Measurements from ENCODE around the gene TMEM120B.

The TMEM120B gene

DNA sequence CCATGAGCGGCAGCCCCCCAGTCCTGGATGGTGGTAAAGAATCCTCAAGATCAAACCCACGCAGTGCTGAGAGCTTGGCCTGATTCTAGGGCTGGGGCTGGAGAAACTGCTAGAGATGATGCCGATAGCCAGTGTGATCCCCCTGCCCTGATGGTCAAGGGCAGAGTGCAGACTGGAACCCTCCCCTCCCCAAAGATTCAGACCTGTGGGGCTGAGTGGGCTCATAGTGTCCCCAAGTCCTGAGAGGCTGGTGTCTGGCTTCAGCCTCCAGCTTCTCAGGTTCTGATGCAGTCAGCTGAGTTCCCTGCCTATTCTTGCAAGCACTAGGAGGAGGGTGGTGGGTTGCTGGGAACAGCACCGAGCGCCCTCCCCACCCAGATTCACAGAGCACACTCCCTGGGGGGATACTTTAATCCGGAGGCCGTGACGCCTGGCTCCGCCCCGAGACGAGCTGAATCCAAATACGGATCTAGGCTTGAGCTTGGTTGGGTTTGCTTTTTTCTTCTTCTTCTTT is 69.0 kb downstream of the TMEM120B start:
- H3K9ac ChIP-seq (ENCODE audit: low read length) = peak overlapping the region; percentile 16; the same call in 1 of the 2 replicates
- H3K36me3 ChIP-seq (ENCODE audit: insufficient read depth, low read length) = peaks cover 21% of the 10 kb centered on the region; the same call in 1 of the 2 replicates
- H3K9me3 ChIP-seq (ENCODE audit: low read length) = no peaks in the 10 kb centered on the region
- H4K20me1 ChIP-seq (ENCODE audit: insufficient read depth, low read length) = no peaks in the 10 kb centered on the region
- peak overlapping the region; percentile 23 for H3K4me2 ChIP-seq (ENCODE audit: low read length)
- H3K27me3 ChIP-seq (ENCODE audit: insufficient read depth, low read length) = no peaks in the 10 kb centered on the region
- peak overlapping the region; percentile 78 for H3K27ac ChIP-seq (ENCODE audit: low read depth, low read length, poor library complexity, severe bottlenecking)
- H3F3A ChIP-seq (ENCODE audit: insufficient read depth, low read length) = no peaks in the 10 kb centered on the region
- no peaks in the 10 kb centered on the region for H3K79me2 ChIP-seq (ENCODE audit: insufficient read depth, low read length)
- peaks cover 32% of the 10 kb centered on the region for H3K4me1 ChIP-seq (ENCODE audit: insufficient read depth, low read length, severe bottlenecking)
- no peak overlapping the region for H3K4me3 ChIP-seq (ENCODE audit: low read depth, low read length, poor library complexity, severe bottlenecking)
- H3K9me2 ChIP-seq (ENCODE audit: low read depth, low read length) = no peaks in the 10 kb centered on the region
- TF ChIP-seq EZH2 (IDR thresholded peaks at IDR 0.05; ENCODE audit: borderline replicate concordance, low read length) = no peak
- TF ChIP-seq, protein P1, sequence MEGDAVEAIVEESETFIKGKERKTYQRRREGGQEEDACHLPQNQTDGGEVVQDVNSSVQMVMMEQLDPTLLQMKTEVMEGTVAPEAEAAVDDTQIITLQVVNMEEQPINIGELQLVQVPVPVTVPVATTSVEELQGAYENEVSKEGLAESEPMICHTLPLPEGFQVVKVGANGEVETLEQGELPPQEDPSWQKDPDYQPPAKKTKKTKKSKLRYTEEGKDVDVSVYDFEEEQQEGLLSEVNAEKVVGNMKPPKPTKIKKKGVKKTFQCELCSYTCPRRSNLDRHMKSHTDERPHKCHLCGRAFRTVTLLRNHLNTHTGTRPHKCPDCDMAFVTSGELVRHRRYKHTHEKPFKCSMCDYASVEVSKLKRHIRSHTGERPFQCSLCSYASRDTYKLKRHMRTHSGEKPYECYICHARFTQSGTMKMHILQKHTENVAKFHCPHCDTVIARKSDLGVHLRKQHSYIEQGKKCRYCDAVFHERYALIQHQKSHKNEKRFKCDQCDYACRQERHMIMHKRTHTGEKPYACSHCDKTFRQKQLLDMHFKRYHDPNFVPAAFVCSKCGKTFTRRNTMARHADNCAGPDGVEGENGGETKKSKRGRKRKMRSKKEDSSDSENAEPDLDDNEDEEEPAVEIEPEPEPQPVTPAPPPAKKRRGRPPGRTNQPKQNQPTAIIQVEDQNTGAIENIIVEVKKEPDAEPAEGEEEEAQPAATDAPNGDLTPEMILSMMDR (IDR thresholded peaks at IDR 0.05; ENCODE audit: low read length) = no peak
- H2AFZ ChIP-seq (ENCODE audit: low read length) = no peak overlapping the region

DNA sequence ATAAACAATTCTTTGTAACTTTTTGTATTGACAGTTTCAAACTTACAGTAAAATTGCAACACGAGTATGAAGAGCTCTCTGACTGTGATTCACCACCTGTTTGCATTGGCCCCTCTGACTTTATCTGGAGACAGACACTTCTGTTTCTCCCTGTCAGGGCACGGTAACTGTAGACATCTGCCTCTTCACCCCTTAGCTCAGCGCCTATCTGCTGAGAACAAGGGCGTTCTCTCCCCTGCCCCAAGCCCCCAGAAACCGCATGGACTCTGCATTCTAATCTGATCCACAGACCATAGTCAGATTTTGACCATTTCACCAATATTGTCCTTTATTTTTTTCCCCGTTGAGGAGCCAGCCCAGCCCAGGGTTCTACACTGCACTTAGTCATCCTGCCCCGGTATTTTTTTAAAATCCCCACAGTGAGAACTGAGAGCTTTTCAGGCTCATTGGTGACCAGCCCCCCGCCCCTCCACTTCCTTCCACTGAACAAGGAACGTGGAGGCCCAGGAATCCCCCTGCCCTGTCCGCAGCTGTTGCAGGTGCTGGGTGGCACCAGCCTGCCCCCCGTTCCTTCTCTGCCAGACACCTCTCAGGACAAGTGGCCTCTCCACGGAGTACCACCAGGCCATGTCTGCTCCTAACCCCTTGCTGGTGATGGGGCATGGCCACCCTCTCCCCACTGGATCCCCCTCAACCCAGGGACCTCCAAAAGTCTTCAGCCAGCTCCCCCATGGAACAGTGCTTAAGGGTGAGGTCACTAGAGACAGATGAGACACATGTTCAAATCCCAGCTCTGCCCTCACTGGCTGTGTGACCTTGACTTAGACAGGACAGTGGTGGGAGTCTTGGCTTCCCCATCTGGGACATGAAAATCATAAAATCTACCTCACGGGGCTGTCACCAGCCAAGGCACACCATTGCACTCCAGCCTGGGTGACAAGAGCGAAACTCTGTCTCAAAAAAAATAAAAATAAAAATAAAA is 69.7 kb downstream of the TMEM120B start:
- Histone ChIP-seq H3K27me3 (ENCODE audit: insufficient read depth, low read length) (no peaks in the 10 kb centered on the region), H3K4me2 (ENCODE audit: low read length) (peak overlapping the region; percentile 23), H3K4me3 (ENCODE audit: low read depth, low read length, poor library complexity, severe bottlenecking) (no peak overlapping the region), H3K9ac (ENCODE audit: low read length) (peak overlapping the region; percentile 20; the same call in 1 of the 2 replicates), H2AFZ (ENCODE audit: low read length) (no peak overlapping the region), H3K9me2 (ENCODE audit: low read depth, low read length) (no peaks in the 10 kb centered on the region), H4K20me1 (ENCODE audit: insufficient read depth, low read length) (no peaks in the 10 kb centered on the region), H3K27ac (ENCODE audit: low read depth, low read length, poor library complexity, severe bottlenecking) (peak overlapping the region; percentile 78), H3K4me1 (ENCODE audit: insufficient read depth, low read length, severe bottlenecking) (peaks cover 39% of the 10 kb centered on the region), H3F3A (ENCODE audit: insufficient read depth, low read length) (no peaks in the 10 kb centered on the region), H3K9me3 (ENCODE audit: low read length) (no peaks in the 10 kb centered on the region), H3K36me3 (ENCODE audit: insufficient read depth, low read length) (peaks cover 26% of the 10 kb centered on the region; the same call in 1 of the 2 replicates), H3K79me2 (ENCODE audit: insufficient read depth, low read length) (no peaks in the 10 kb centered on the region)
- TF ChIP-seq EZH2 (IDR thresholded peaks at IDR 0.05; ENCODE audit: borderline replicate concordance, low read length) = no peak
- TF ChIP-seq, protein P1 (IDR thresholded peaks at IDR 0.05; ENCODE audit: low read length) = no peak

DNA sequence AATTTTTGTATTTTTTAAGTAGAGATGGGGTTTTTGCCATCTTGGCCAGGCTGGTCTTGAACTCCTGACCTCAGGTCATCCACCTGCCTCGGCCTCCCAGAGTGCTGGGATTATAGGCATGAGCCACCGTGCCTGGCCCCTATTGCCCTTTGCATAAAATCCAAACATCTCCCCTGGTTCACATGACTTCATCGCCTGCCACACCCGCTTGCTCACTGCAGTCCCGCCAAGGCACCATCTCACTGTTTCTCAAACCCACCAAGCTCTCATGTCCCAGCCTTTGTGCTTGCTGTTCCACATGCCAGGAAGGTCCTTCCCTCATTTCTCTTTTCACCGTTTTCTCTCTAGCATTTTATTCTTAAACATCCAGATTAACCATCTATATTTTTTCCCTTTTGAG is 71.2 kb downstream of the TMEM120B start:
- H3K36me3 ChIP-seq (ENCODE audit: insufficient read depth, low read length) = peaks cover 26% of the 10 kb centered on the region; the same call in 1 of the 2 replicates
- no peak overlapping the region for H3K4me3 ChIP-seq (ENCODE audit: low read depth, low read length, poor library complexity, severe bottlenecking)
- no peaks in the 10 kb centered on the region for H4K20me1 ChIP-seq (ENCODE audit: insufficient read depth, low read length)
- peaks cover 54% of the 10 kb centered on the region for H3K4me1 ChIP-seq (ENCODE audit: insufficient read depth, low read length, severe bottlenecking)
- no peak overlapping the region for H2AFZ ChIP-seq (ENCODE audit: low read length)
- H3K27ac ChIP-seq (ENCODE audit: low read depth, low read length, poor library complexity, severe bottlenecking) = peak overlapping the region; percentile 18
- H3K9me3 ChIP-seq (ENCODE audit: low read length) = no peaks in the 10 kb centered on the region
- H3K27me3 ChIP-seq (ENCODE audit: insufficient read depth, low read length) = no peaks in the 10 kb centered on the region
- H3K9ac ChIP-seq (ENCODE audit: low read length) = no peak overlapping the region
- no peak for TF ChIP-seq EZH2 (IDR thresholded peaks at IDR 0.05; ENCODE audit: borderline replicate concordance, low read length)
- TF ChIP-seq, protein P1 (IDR thresholded peaks at IDR 0.05; ENCODE audit: low read length) = no peak
- H3K4me2 ChIP-seq (ENCODE audit: low read length) = no peak overlapping the region
- H3F3A ChIP-seq (ENCODE audit: insufficient read depth, low read length) = no peaks in the 10 kb centered on the region
- H3K9me2 ChIP-seq (ENCODE audit: low read depth, low read length) = no peaks in the 10 kb centered on the region
- H3K79me2 ChIP-seq (ENCODE audit: insufficient read depth, low read length) = no peaks in the 10 kb centered on the region

Data from OCI-LY1 (cell line).